AG09309 (cell line): ENCODE data around the gene SNRNP25.
A peak's percentile ranks its signal among the peaks of the same experiment; 100 is the strongest.
"Not testable (repeated sequence)": the region's sequence is repeated elsewhere in the genome, so short reads cannot be mapped to it uniquely, and the experiment has no call there.

Experiments
- DNase-seq: peaks from one replicate; pipeline ENCODE4 v3.0.0-alpha.2; 2010; ENCODE audit warnings: low read depth
- H3K4me3 ChIP-seq: 2 replicates; pipeline ENCODE4 v1.5.1; 2011; ENCODE audit warnings: mild to moderate bottlenecking, low read depth, low read length, moderate library complexity; ENCODE audit not compliant: control insufficient read depth
- CTCF ChIP-seq: IDR thresholded peaks from 2 replicates; pipeline ENCODE4 v1.5.1; 2011; ENCODE audit warnings: mild to moderate bottlenecking, low read depth, low read length, inconsistent platforms; ENCODE audit not compliant: insufficient read depth, control insufficient read depth; ENCODE audit errors: missing control alignments

Gene SNRNP25

GRCh38 chr16:45454-45853 lies 8.2 kb upstream of the SNRNP25 start:
- TF ChIP-seq CTCF = no peak
- H3K4me3 ChIP-seq = no peak overlapping the region
- DNase-seq = no peak

- not testable (repeated sequence) for H3K4me3 ChIP-seq, DNase-seq
Observed at GRCh38 chr16:46510-46909, 7.1 kb upstream of the SNRNP25 start.

- TF ChIP-seq CTCF = no peak
- no peak for DNase-seq
- no peak overlapping the region for H3K4me3 ChIP-seq
Observed at GRCh38 chr16:47234-47633, 6.4 kb upstream of the SNRNP25 start.

- no peak for TF ChIP-seq CTCF
- no peak for DNase-seq
- H3K4me3 ChIP-seq = no peak overlapping the region
Observed at GRCh38 chr16:50769-51591, 2.6 kb upstream of the SNRNP25 start.

GRCh38 chr16:54237-54581 lies 581 bp downstream of the SNRNP25 start:
- TF ChIP-seq CTCF = no peak
- peak overlapping the region; percentile 76 for H3K4me3 ChIP-seq
- DNase-seq = no peak

GRCh38 chr16:55571-56136 lies 2.0 kb downstream of the SNRNP25 start:
- no peak for TF ChIP-seq CTCF
- H3K4me3 ChIP-seq = no peak overlapping the region
- no peak for DNase-seq

- H3K4me3 ChIP-seq = no peak overlapping the region
- no peak for DNase-seq
- no peak for TF ChIP-seq CTCF
Observed at GRCh38 chr16:56231-56927, 2.8 kb downstream of the SNRNP25 start.
